Measurements from ENCODE around the gene SOD2. TPM values are rescaled to one million over a fixed set of nuclear protein-coding genes. Genes with fewer than 3 reads are reported as not detected.
A peak's percentile ranks its signal among the peaks of the same experiment; 100 is the strongest.

Gene SOD2
- polyA plus RNA-seq, 3 donors = 447 to 746 (median 569) TPM

DNA sequence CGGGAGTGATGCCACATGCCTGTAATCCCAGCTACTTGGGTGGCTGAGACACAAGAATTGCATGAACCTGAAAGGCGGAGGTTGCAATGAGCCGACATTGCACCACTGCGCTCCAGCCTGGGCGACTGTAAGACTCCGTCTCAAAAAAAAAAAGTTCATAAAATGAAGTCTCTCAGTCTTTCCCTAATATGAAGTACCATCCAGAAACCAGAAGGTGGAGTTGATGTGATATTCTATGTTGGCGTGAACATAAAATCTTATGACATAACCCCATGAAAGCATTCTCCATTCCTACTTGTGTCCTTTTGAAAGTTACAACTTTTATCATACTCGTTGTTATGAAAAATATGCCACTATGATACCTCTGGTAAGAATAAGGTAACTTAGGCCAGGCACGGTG is 5.7 kb downstream of the SOD2 start:
- H3K4me2 ChIP-seq (replicated peaks; ENCODE audit: extremely low read depth, low read length, poor library complexity, severe bottlenecking) = no peak overlapping the region
- intact Hi-C loops (cut with micrococcal nuclease) = no loop called here
- peaks cover 0 to 2% (median 0%) of the 10 kb centered on the region in 3 donors for H3K27me3 Mint-ChIP-seq (ENCODE audit: low read depth in 3 of 3)
- no peak overlapping the region for H2AFZ ChIP-seq (ENCODE audit: insufficient read depth, low read depth, low read length, poor library complexity, severe bottlenecking)
- peaks cover 57 to 88% of the 10 kb centered on the region in 2 donors for H3K36me3 ChIP-seq (replicated peaks in 1 of 2; ENCODE audit: control insufficient read depth in 1 of 2, insufficient read depth in 2 of 2, low read length in 2 of 2)
- peaks cover 40 to 63% of the 10 kb centered on the region in 2 donors for H3K4me1 ChIP-seq (ENCODE audit: control insufficient read depth in 1 of 2, insufficient read depth in 2 of 2, low read length in 2 of 2)
- H3K4me1 Mint-ChIP-seq = peaks cover 61% of the 10 kb centered on the region
- peak in 1 of 3 donors; percentile 37 for DNase-seq
- H3K27me3 ChIP-seq (ENCODE audit: control insufficient read depth in 2 of 2, insufficient read depth in 2 of 2, low read length in 2 of 2) = no peaks in the 10 kb centered on the region
- peaks cover 77% of the 10 kb centered on the region for H3K79me2 ChIP-seq (ENCODE audit: insufficient read depth, low read length)
- TF ChIP-seq CTCF (IDR thresholded peaks at IDR 0.05) = no peak
- H3K4me3 ChIP-seq (replicated peaks in 1 of 3; ENCODE audit: low read depth in 2 of 3, low read length in 3 of 3) = no peak overlapping the region
- no peak overlapping the region for H3K4me3 Mint-ChIP-seq
- no peak overlapping the region for H3K9ac ChIP-seq (ENCODE audit: insufficient read depth, low read length, poor library complexity, severe bottlenecking)
- WGBS (ENCODE audit: insufficient coverage) = 86% methylated on average over 5 of the region's 9 CpGs
- peaks cover 56 to 88% of the 10 kb centered on the region in 2 donors for H3K36me3 Mint-ChIP-seq
- H3K27ac ChIP-seq (ENCODE audit: low read depth in 1 of 2, low read length in 2 of 2) = no peak overlapping the region
- H4K20me1 ChIP-seq (ENCODE audit: insufficient read depth, low read length) = peaks cover 97% of the 10 kb centered on the region
- H3K9me3 Mint-ChIP-seq = peaks cover 0 to 5% (median 0%) of the 10 kb centered on the region in 7 donors
- H3K27ac Mint-ChIP-seq = peak overlapping the region in 3 of 7 donors; percentile 5 to 85 (median 36)
- no peaks in the 10 kb centered on the region for H3K9me3 ChIP-seq (replicated peaks in 1 of 2; ENCODE audit: control insufficient read depth in 1 of 2, insufficient read depth in 1 of 2, low read length in 2 of 2)

DNA sequence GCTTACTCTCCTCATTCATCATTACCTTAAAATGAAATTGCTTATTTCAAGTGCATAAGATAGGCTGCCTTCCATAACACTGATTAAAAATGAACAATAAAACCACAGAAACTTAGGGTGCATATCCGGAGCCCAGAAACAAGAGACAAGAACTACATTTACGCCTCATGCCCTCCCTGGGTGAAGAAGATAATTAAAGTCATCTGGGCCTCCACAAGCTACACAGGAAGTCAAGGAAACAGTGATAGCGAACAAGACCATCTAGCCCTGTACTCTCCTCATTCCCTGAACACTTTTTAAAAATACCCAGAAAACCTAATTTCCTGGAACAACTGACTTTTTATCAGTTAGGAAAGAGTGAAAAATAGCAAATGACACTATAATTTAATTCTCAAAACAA is 6.3 kb downstream of the SOD2 start:
- Histone ChIP-seq H3K9me3 (replicated peaks in 1 of 2; ENCODE audit: control insufficient read depth in 1 of 2, insufficient read depth in 1 of 2, low read length in 2 of 2) (no peaks in the 10 kb centered on the region), H3K4me1 (ENCODE audit: control insufficient read depth in 1 of 2, insufficient read depth in 2 of 2, low read length in 2 of 2) (peaks cover 36 to 60% of the 10 kb centered on the region in 2 donors), H3K4me2 (replicated peaks; ENCODE audit: extremely low read depth, low read length, poor library complexity, severe bottlenecking) (no peak overlapping the region), H3K9ac (ENCODE audit: insufficient read depth, low read length, poor library complexity, severe bottlenecking) (no peak overlapping the region), H2AFZ (ENCODE audit: insufficient read depth, low read depth, low read length, poor library complexity, severe bottlenecking) (no peak overlapping the region), H3K36me3 (replicated peaks in 1 of 2; ENCODE audit: control insufficient read depth in 1 of 2, insufficient read depth in 2 of 2, low read length in 2 of 2) (peaks cover 62 to 89% of the 10 kb centered on the region in 2 donors), H3K27ac (ENCODE audit: low read depth in 1 of 2, low read length in 2 of 2) (no peak overlapping the region), H3K4me3 (replicated peaks in 1 of 3; ENCODE audit: low read depth in 2 of 3, low read length in 3 of 3) (no peak overlapping the region), H3K27me3 (ENCODE audit: control insufficient read depth in 2 of 2, insufficient read depth in 2 of 2, low read length in 2 of 2) (no peaks in the 10 kb centered on the region), H3K79me2 (ENCODE audit: insufficient read depth, low read length) (peaks cover 72% of the 10 kb centered on the region), H4K20me1 (ENCODE audit: insufficient read depth, low read length) (peaks cover 97% of the 10 kb centered on the region)
- no peak overlapping the region for H3K4me3 Mint-ChIP-seq
- peak overlapping the region in 2 of 7 donors; percentile 5 to 18 for H3K27ac Mint-ChIP-seq
- TF ChIP-seq CTCF (IDR thresholded peaks at IDR 0.05) = no peak
- DNase-seq = peak in 1 of 3 donors; percentile 30
- peaks cover 0 to 2% (median 0%) of the 10 kb centered on the region in 3 donors for H3K27me3 Mint-ChIP-seq (ENCODE audit: low read depth in 3 of 3)
- intact Hi-C loops (cut with micrococcal nuclease) = no loop called here
- H3K4me1 Mint-ChIP-seq = peaks cover 62% of the 10 kb centered on the region
- 0% methylated on average over 1 of the region's 3 CpGs for WGBS (ENCODE audit: insufficient coverage)
- peaks cover 0 to 5% (median 0%) of the 10 kb centered on the region in 7 donors for H3K9me3 Mint-ChIP-seq
- peaks cover 63 to 88% of the 10 kb centered on the region in 2 donors for H3K36me3 Mint-ChIP-seq
